B cell (primary cell): Measurements from ENCODE around the gene CTNNA3. TPM values are rescaled to one million over a fixed set of nuclear protein-coding genes. Genes with fewer than 3 reads are reported as not detected.

Experiments
- ATAC-seq: fragments of 200-7000 bp; cut with Tn5 transposase; one replicate; pipeline ENCODE4 v1.10.0; 2021; ENCODE audit warnings: low read depth, mild to moderate bottlenecking, moderate number of reproducible peaks, moderate library complexity
- CTCF ChIA-PET: fragments of 350-600 bp; sonication (Branson Sonifier 250); formaldehyde crosslinking; loops from one replicate; lab custom pipeline; 2021; ENCODE audit warnings: antibody characterized with exemption, inconsistent platforms; lab: Charles Lee
- POLR2A ChIA-PET: fragments of 350-600 bp; sonication (Branson Sonifier 250); formaldehyde crosslinking; loops from one replicate; lab custom pipeline; 2021; ENCODE audit warnings: antibody characterized with exemption; lab: Charles Lee
- DNase-seq: peaks from one replicate; pipeline ENCODE4 v3.0.0; 2013
- H2AFZ ChIP-seq: 2 replicates; pipeline ENCODE4 v1.6.1; 2012; ENCODE audit warnings: mild to moderate bottlenecking, low read depth, low read length; ENCODE audit not compliant: insufficient read depth, poor library complexity, severe bottlenecking
- H3K27ac ChIP-seq, 2 donors: 1 replicate in 1 of 2; 2 replicates in 1 of 2; pipeline ENCODE4 v1.5.1; 2012 to 2013; ENCODE audit warnings: low read length in 2 of 2, mild to moderate bottlenecking in 2 of 2, moderate library complexity in 1 of 2
- H3K27me3 ChIP-seq, 4 experiments: fragments of 200-600 bp in 1 of 4; sonication (generic) in 1 of 4; replicated peaks in 1 of 4; 1 replicate in 2 of 4; 2 replicates in 2 of 4; pipeline versions ENCODE4 v1.6.1 to v1.7.0; 2013 to 2016; ENCODE audit warnings: low read length in 3 of 4, mild to moderate bottlenecking in 2 of 4, mixed read lengths in 1 of 4, moderate library complexity in 1 of 4; ENCODE audit not compliant: insufficient read depth in 4 of 4, control insufficient read depth in 3 of 4; ENCODE audit errors: control extremely low read depth in 1 of 4
- H3K36me3 ChIP-seq, 2 experiments: replicated peaks in 1 of 2; 1 replicate in 1 of 2; 2 replicates in 1 of 2; pipeline versions ENCODE4 v1.6.1 to v1.7.1; 2013; ENCODE audit warnings: low read length in 1 of 2; ENCODE audit not compliant: insufficient read depth in 2 of 2, control insufficient read depth in 1 of 2; ENCODE audit errors: control extremely low read depth in 1 of 2, extremely low read depth in 1 of 2
- H3K4me1 ChIP-seq, 2 donors: fragments of 200-600 bp in 1 of 2; sonication (generic) in 1 of 2; 1 replicate in 1 of 2; 2 replicates in 1 of 2; pipeline versions ENCODE4 v1.5.1 to v1.6.1; 2013 to 2017; ENCODE audit warnings: low read length in 2 of 2; ENCODE audit not compliant: control insufficient read depth in 2 of 2, insufficient read depth in 2 of 2
- H3K4me2 ChIP-seq: replicated peaks from 2 replicates; pipeline ENCODE3; 2012; ENCODE audit warnings: mild to moderate bottlenecking, low read depth, low read length; ENCODE audit not compliant: poor library complexity, severe bottlenecking
- H3K4me3 ChIP-seq, 5 experiments: fragments of 200-600 bp in 1 of 5; sonication (generic) in 1 of 5; 1 replicate in 3 of 5; 2 replicates in 2 of 5; pipeline versions ENCODE4 v1.5.1 to v1.7.0; 2011 to 2016; ENCODE audit warnings: low read length in 4 of 5, mild to moderate bottlenecking in 4 of 5, low read depth in 2 of 5, control low read depth in 1 of 5, moderate library complexity in 1 of 5; ENCODE audit not compliant: insufficient read depth in 1 of 5; ENCODE audit errors: control extremely low read depth in 1 of 5, extremely low read depth in 1 of 5
- H3K79me2 ChIP-seq: fragments of 200-600 bp; sonication (generic); one replicate; pipeline ENCODE4 v1.6.0; 2016; ENCODE audit warnings: low read length; ENCODE audit not compliant: control insufficient read depth, insufficient read depth
- H3K9ac ChIP-seq: fragments of 200-600 bp; sonication (generic); 2 replicates; pipeline ENCODE4 v1.6.1; 2017; ENCODE audit warnings: mild to moderate bottlenecking, low read length, moderate library complexity
- H3K9me3 ChIP-seq, 3 donors: one replicate each; pipeline versions ENCODE4 v1.6.1 to v1.7.1; 2013; ENCODE audit warnings: low read length in 2 of 3; ENCODE audit not compliant: control insufficient read depth in 2 of 3, insufficient read depth in 1 of 3; ENCODE audit errors: control extremely low read depth in 1 of 3
- H4K20me1 ChIP-seq: 2 replicates; pipeline ENCODE4 v1.6.0; 2012; ENCODE audit warnings: mild to moderate bottlenecking, low read length; ENCODE audit not compliant: insufficient read depth, control insufficient read depth, poor library complexity, severe bottlenecking
- H3K27ac Mint-ChIP-seq: one replicate; pipeline ENCODE4 v1.8.0; 2021; ENCODE audit warnings: mixed read lengths
- H3K27me3 Mint-ChIP-seq: one replicate; pipeline ENCODE4 v1.8.0; 2021; ENCODE audit warnings: mixed read lengths
- H3K4me1 Mint-ChIP-seq: one replicate; pipeline ENCODE4 v1.8.0; 2021; ENCODE audit warnings: mixed read lengths
- H3K4me3 Mint-ChIP-seq: one replicate; pipeline ENCODE4 v1.8.0; 2021; ENCODE audit warnings: mixed read lengths
- H3K9me3 Mint-ChIP-seq: one replicate; pipeline ENCODE4 v1.8.0; 2022; ENCODE audit warnings: mixed read lengths; ENCODE audit not compliant: insufficient read depth
- EZH2 ChIP-seq: IDR thresholded peaks from 2 replicates; pipeline ENCODE4 v1.6.1; 2012; ENCODE audit warnings: borderline replicate concordance, low read depth, mild to moderate bottlenecking, moderate library complexity, low read length; ENCODE audit not compliant: insufficient read depth, poor library complexity, severe bottlenecking
- WGBS: methylation state at CpG from one replicate; pipeline ENCODE4 v1.1.5; 2013; ENCODE audit warnings: missing lambda C conversion rate; ENCODE audit not compliant: insufficient coverage; 5-methylcytosine and 5-hydroxymethylcytosine counted together
- intact Hi-C: fragments of 100-400 bp; cut with micrococcal nuclease; formaldehyde crosslinking; loops from one replicate; pipeline ENCODE4 v1.10.0; 2022
- polyA plus RNA-seq: library from polyadenylated mRNA; depleted of rRNA; stranded (reverse); fragments of >200 nt; gene quantifications from 2 replicates; pipeline ENCODE4 v1.2.3, GENCODE V29; 2012
- total RNA-seq, 2 donors: library from RNA; stranded (reverse); fragments of 120-200 nt in 1 of 2; gene quantifications; 1 replicate in 1 of 2; 2 replicates in 1 of 2; pipeline versions ENCODE4 v1.2.3 to v1.2.4, GENCODE V29; 2013 to 2022
- TF ChIP-seq, protein P1 (sequence below): fragments of 200-600 bp; IDR thresholded peaks from one replicate; pipeline ENCODE4 v1.8.0; 2022; ENCODE audit warnings: antibody characterized with exemption, mild to moderate bottlenecking

The CTNNA3 gene
- total and polyA plus RNA-seq, 2 donors (not counting 1 experiment from before 2014, with no cell fraction given): 0.01 TPM; not detected in 1

DNA sequence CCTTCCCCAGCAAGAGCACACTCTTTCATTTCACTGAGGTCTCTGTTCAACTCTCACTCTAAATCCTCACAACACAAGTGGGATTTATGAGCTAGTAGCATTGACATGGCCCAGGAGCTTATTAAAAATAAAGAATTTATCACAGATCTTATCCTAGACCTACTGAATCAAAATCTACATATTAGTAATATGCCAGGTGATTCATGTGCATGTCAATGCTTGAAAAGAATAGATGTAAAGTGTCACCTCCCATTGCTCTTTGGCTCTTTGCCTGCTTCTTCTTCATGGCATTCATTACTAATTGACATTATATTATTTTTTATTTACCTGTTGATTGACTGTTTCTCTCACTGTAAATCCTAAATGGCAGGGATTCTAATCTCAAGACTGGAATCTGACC, 1229.4 kb downstream of the CTNNA3 start:
- H3K4me1 Mint-ChIP-seq: no peaks in the 10 kb centered on the region
- H3K27ac Mint-ChIP-seq: no peak overlapping the region
- DNase-seq: no peak
- H3K4me2 ChIP-seq: no peak overlapping the region
- H3K27ac ChIP-seq: no peak overlapping the region
- no peak overlapping the region for H3K4me3 ChIP-seq
- no peak for ATAC-seq
- H3K79me2 ChIP-seq: no peaks in the 10 kb centered on the region
- H3K27me3 Mint-ChIP-seq: no peaks in the 10 kb centered on the region
- CTCF ChIA-PET: no interaction called here
- TF ChIP-seq, protein P1, sequence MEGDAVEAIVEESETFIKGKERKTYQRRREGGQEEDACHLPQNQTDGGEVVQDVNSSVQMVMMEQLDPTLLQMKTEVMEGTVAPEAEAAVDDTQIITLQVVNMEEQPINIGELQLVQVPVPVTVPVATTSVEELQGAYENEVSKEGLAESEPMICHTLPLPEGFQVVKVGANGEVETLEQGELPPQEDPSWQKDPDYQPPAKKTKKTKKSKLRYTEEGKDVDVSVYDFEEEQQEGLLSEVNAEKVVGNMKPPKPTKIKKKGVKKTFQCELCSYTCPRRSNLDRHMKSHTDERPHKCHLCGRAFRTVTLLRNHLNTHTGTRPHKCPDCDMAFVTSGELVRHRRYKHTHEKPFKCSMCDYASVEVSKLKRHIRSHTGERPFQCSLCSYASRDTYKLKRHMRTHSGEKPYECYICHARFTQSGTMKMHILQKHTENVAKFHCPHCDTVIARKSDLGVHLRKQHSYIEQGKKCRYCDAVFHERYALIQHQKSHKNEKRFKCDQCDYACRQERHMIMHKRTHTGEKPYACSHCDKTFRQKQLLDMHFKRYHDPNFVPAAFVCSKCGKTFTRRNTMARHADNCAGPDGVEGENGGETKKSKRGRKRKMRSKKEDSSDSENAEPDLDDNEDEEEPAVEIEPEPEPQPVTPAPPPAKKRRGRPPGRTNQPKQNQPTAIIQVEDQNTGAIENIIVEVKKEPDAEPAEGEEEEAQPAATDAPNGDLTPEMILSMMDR: no peak
- TF ChIP-seq EZH2: no peak
- no peaks in the 10 kb centered on the region for H3K27me3 ChIP-seq
- no peaks in the 10 kb centered on the region for H3K36me3 ChIP-seq
- H4K20me1 ChIP-seq: no peaks in the 10 kb centered on the region
- no peak overlapping the region for H3K4me3 Mint-ChIP-seq
- no peak overlapping the region for H2AFZ ChIP-seq
- intact Hi-C loops: no loop called here
- H3K9me3 Mint-ChIP-seq: peaks cover 7% of the 10 kb centered on the region
- H3K9ac ChIP-seq: no peak overlapping the region
- H3K9me3 ChIP-seq: peaks cover 0 to 2% (median 0%) of the 10 kb centered on the region in 3 donors
- no peaks in the 10 kb centered on the region for H3K4me1 ChIP-seq
- POLR2A ChIA-PET: no interaction called here

DNA sequence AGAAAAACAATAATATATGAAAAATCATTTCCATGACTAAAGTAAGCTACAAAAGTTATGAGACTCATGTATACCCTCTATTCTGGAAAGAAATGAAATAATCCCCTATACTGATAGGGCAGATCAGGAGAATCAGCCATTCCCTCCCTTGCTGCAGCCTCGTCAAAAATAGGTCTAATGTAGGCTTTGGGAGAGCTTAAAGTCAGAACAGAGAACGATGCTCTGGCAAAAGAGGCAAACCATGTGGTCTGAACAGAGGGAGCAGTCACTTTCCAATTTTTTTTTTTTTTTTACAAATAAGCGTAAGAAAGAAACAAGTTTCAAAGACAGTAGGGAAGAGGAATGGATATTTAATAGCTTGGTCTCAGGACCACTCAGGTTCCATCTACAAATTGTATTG, 1232.4 kb downstream of the CTNNA3 start:
- Histone ChIP-seq H3K36me3 (no peaks in the 10 kb centered on the region), H3K4me2 (no peak overlapping the region), H3K27ac (no peak overlapping the region), H4K20me1 (no peaks in the 10 kb centered on the region), H3K27me3 (no peaks in the 10 kb centered on the region), H3K4me1 (no peaks in the 10 kb centered on the region), H3K9ac (no peak overlapping the region), H3K4me3 (no peak overlapping the region), H3K79me2 (no peaks in the 10 kb centered on the region), H3K9me3 (peaks cover 0 to 2% (median 1%) of the 10 kb centered on the region in 3 donors), H2AFZ (no peak overlapping the region)
- DNase-seq (no peak), ATAC-seq (no peak)
- no peaks in the 10 kb centered on the region for H3K27me3 Mint-ChIP-seq
- H3K27ac Mint-ChIP-seq: no peak overlapping the region
- ChIA-PET CTCF (no interaction called here), POLR2A (no interaction called here)
- no peaks in the 10 kb centered on the region for H3K4me1 Mint-ChIP-seq
- TF ChIP-seq, protein P1: no peak
- TF ChIP-seq EZH2: no peak
- WGBS: no CpG with 5 or more reads among the region's 3 CpGs
- intact Hi-C loops: no loop called here
- peaks cover 7% of the 10 kb centered on the region for H3K9me3 Mint-ChIP-seq
- no peak overlapping the region for H3K4me3 Mint-ChIP-seq
